Measurements from ENCODE around the gene LYPD3.

LYPD3 gene

GRCh38 chr19:43483281-43483680, 17.9 kb upstream of the LYPD3 start:
- H3K27me3 ChIP-seq (ENCODE audit: insufficient read depth, low read length), result no peaks in the 10 kb centered on the region
- H3K4me3 ChIP-seq (ENCODE audit: low read depth, low read length, poor library complexity, severe bottlenecking), result no peak overlapping the region
- H3K9ac ChIP-seq (ENCODE audit: low read length), result no peak overlapping the region
- H3K4me1 ChIP-seq (ENCODE audit: insufficient read depth, low read length, severe bottlenecking), result no peaks in the 10 kb centered on the region
- no peak overlapping the region for H3K27ac ChIP-seq (ENCODE audit: low read depth, low read length, poor library complexity, severe bottlenecking)
- no peaks in the 10 kb centered on the region for H4K20me1 ChIP-seq (ENCODE audit: insufficient read depth, low read length)
- H3K79me2 ChIP-seq (ENCODE audit: insufficient read depth, low read length), result no peaks in the 10 kb centered on the region
- H3K9me3 ChIP-seq (ENCODE audit: low read length), result no peaks in the 10 kb centered on the region
- H3K9me2 ChIP-seq (ENCODE audit: low read depth, low read length), result no peaks in the 10 kb centered on the region
- no peak overlapping the region for H2AFZ ChIP-seq (ENCODE audit: low read length)
- no peaks in the 10 kb centered on the region for H3K36me3 ChIP-seq (ENCODE audit: insufficient read depth, low read length)
- no peak overlapping the region for H3K4me2 ChIP-seq (ENCODE audit: low read length)
- no peaks in the 10 kb centered on the region for H3F3A ChIP-seq (ENCODE audit: insufficient read depth, low read length)
- no peak for TF ChIP-seq EZH2 (IDR thresholded peaks at IDR 0.05; ENCODE audit: borderline replicate concordance, low read length)

- Histone ChIP-seq H3K27me3 (ENCODE audit: insufficient read depth, low read length) (no peaks in the 10 kb centered on the region), H3K9me2 (ENCODE audit: low read depth, low read length) (no peaks in the 10 kb centered on the region), H3F3A (ENCODE audit: insufficient read depth, low read length) (no peaks in the 10 kb centered on the region), H3K9me3 (ENCODE audit: low read length) (no peaks in the 10 kb centered on the region), H3K36me3 (ENCODE audit: insufficient read depth, low read length) (no peaks in the 10 kb centered on the region), H3K9ac (ENCODE audit: low read length) (no peak overlapping the region), H3K79me2 (ENCODE audit: insufficient read depth, low read length) (no peaks in the 10 kb centered on the region), H3K4me2 (ENCODE audit: low read length) (no peak overlapping the region), H3K4me1 (ENCODE audit: insufficient read depth, low read length, severe bottlenecking) (no peaks in the 10 kb centered on the region), H3K27ac (ENCODE audit: low read depth, low read length, poor library complexity, severe bottlenecking) (no peak overlapping the region), H3K4me3 (ENCODE audit: low read depth, low read length, poor library complexity, severe bottlenecking) (no peak overlapping the region), H2AFZ (ENCODE audit: low read length) (no peak overlapping the region), H4K20me1 (ENCODE audit: insufficient read depth, low read length) (no peaks in the 10 kb centered on the region)
- TF ChIP-seq CTCF (IDR thresholded peaks at IDR 0.05; ENCODE audit: low read length), result no peak
- no peak for TF ChIP-seq EZH2 (IDR thresholded peaks at IDR 0.05; ENCODE audit: borderline replicate concordance, low read length)
These were observed 16.8 kb upstream of the LYPD3 start for GRCh38 chr19:43482193-43482592.

GRCh38 chr19:43481701-43482100, 16.3 kb upstream of the LYPD3 start:
- no peaks in the 10 kb centered on the region for H3K9me3 ChIP-seq (ENCODE audit: low read length)
- H3K4me2 ChIP-seq (ENCODE audit: low read length), result no peak overlapping the region
- H3K27me3 ChIP-seq (ENCODE audit: insufficient read depth, low read length), result no peaks in the 10 kb centered on the region
- no peaks in the 10 kb centered on the region for H3K9me2 ChIP-seq (ENCODE audit: low read depth, low read length)
- no peak overlapping the region for H3K27ac ChIP-seq (ENCODE audit: low read depth, low read length, poor library complexity, severe bottlenecking)
- H3K36me3 ChIP-seq (ENCODE audit: insufficient read depth, low read length), result no peaks in the 10 kb centered on the region
- no peak overlapping the region for H3K4me3 ChIP-seq (ENCODE audit: low read depth, low read length, poor library complexity, severe bottlenecking)
- no peaks in the 10 kb centered on the region for H3K79me2 ChIP-seq (ENCODE audit: insufficient read depth, low read length)
- H3K4me1 ChIP-seq (ENCODE audit: insufficient read depth, low read length, severe bottlenecking), result no peaks in the 10 kb centered on the region
- H3K9ac ChIP-seq (ENCODE audit: low read length), result no peak overlapping the region
- H3F3A ChIP-seq (ENCODE audit: insufficient read depth, low read length), result no peaks in the 10 kb centered on the region
- no peaks in the 10 kb centered on the region for H4K20me1 ChIP-seq (ENCODE audit: insufficient read depth, low read length)
- TF ChIP-seq CTCF (IDR thresholded peaks at IDR 0.05; ENCODE audit: low read length), result no peak
- TF ChIP-seq EZH2 (IDR thresholded peaks at IDR 0.05; ENCODE audit: borderline replicate concordance, low read length), result no peak
- H2AFZ ChIP-seq (ENCODE audit: low read length), result no peak overlapping the region

- Histone ChIP-seq H3F3A (ENCODE audit: insufficient read depth, low read length) (no peaks in the 10 kb centered on the region), H3K4me2 (ENCODE audit: low read length) (no peak overlapping the region), H3K9ac (ENCODE audit: low read length) (no peak overlapping the region), H3K9me2 (ENCODE audit: low read depth, low read length) (no peaks in the 10 kb centered on the region), H3K4me3 (ENCODE audit: low read depth, low read length, poor library complexity, severe bottlenecking) (no peak overlapping the region), H3K36me3 (ENCODE audit: insufficient read depth, low read length) (no peaks in the 10 kb centered on the region), H2AFZ (ENCODE audit: low read length) (no peak overlapping the region), H4K20me1 (ENCODE audit: insufficient read depth, low read length) (no peaks in the 10 kb centered on the region), H3K27me3 (ENCODE audit: insufficient read depth, low read length) (no peaks in the 10 kb centered on the region), H3K4me1 (ENCODE audit: insufficient read depth, low read length, severe bottlenecking) (no peaks in the 10 kb centered on the region), H3K27ac (ENCODE audit: low read depth, low read length, poor library complexity, severe bottlenecking) (no peak overlapping the region), H3K9me3 (ENCODE audit: low read length) (no peaks in the 10 kb centered on the region), H3K79me2 (ENCODE audit: insufficient read depth, low read length) (no peaks in the 10 kb centered on the region)
- TF ChIP-seq EZH2 (IDR thresholded peaks at IDR 0.05; ENCODE audit: borderline replicate concordance, low read length), result no peak
- TF ChIP-seq CTCF (IDR thresholded peaks at IDR 0.05; ENCODE audit: low read length), result no peak
These were observed 15.2 kb upstream of the LYPD3 start for GRCh38 chr19:43480574-43480973.

Measured in OCI-LY1 (cell line).